IMR-90 (cell line): Measurements from ENCODE around the gene CHST8. TPM values are rescaled to one million over a fixed set of nuclear protein-coding genes. Genes with fewer than 3 reads are reported as not detected.
A peak's percentile ranks its signal among the peaks of the same experiment; 100 is the strongest.

ENCODE experiments used
- ATAC-seq: fragments of 200-7000 bp; cut with Tn5 transposase; 2 replicates; pipeline ENCODE4 v1.9.1; 2020; ENCODE audit warnings: low read depth, mild to moderate bottlenecking, moderate library complexity
- BruUV-seq: library from RNA; stranded (reverse); fragments of 400-500 nt; replicated peaks from 2 replicates; lab custom pipeline; 2021; lab: Mats Ljungman, UMichigan
- CTCF ChIA-PET: fragments of 300-600 bp; formaldehyde crosslinking; extraction: SDS; loops from one replicate; lab custom pipeline; 2021; ENCODE audit warnings: antibody characterized with exemption; lab: Yijun Ruan, JAX
- POLR2A ChIA-PET: fragments of 300-600 bp; sonication (Branson Sonifier 250); formaldehyde crosslinking; loops from one replicate; lab custom pipeline; 2022; ENCODE audit warnings: antibody characterized with exemption; ENCODE audit not compliant: unreplicated experiment; lab: Charles Lee
- DNase-seq: peaks from one replicate; pipeline ENCODE4 v3.0.0; 2013
- H2AFZ ChIP-seq: replicated peaks from 2 replicates; pipeline ENCODE3; 2013; ENCODE audit warnings: low read length, mild to moderate bottlenecking; ENCODE audit not compliant: poor library complexity
- H2AK5ac ChIP-seq: 2 replicates; pipeline ENCODE4 v1.6.1; 2013; ENCODE audit warnings: low read depth, low read length, inconsistent platforms
- H2AK9ac ChIP-seq: replicated peaks from 2 replicates; pipeline ENCODE3; 2013; ENCODE audit warnings: mild to moderate bottlenecking, low read depth, low read length, moderate library complexity; ENCODE audit not compliant: poor library complexity
- H2BK120ac ChIP-seq: 2 replicates; pipeline ENCODE4 v1.6.1; 2013; ENCODE audit warnings: low read depth, low read length, inconsistent platforms
- H2BK15ac ChIP-seq: 3 replicates; pipeline ENCODE4 v1.6.1; 2013; ENCODE audit warnings: low read depth, low read length, inconsistent platforms
- H2BK20ac ChIP-seq: 2 replicates; pipeline ENCODE4 v1.6.1; 2013; ENCODE audit warnings: low read depth, mild to moderate bottlenecking, inconsistent platforms, low read length, moderate library complexity
- H2BK5ac ChIP-seq: 2 replicates; pipeline ENCODE4 v1.6.1; 2013; ENCODE audit warnings: mild to moderate bottlenecking, low read depth, low read length, inconsistent platforms; ENCODE audit not compliant: poor library complexity, severe bottlenecking
- H3K14ac ChIP-seq: replicated peaks from 2 replicates; pipeline ENCODE4 v1.6.1; 2013; ENCODE audit warnings: low read depth, low read length, inconsistent platforms
- H3K18ac ChIP-seq: 2 replicates; pipeline ENCODE4 v1.6.1; 2013; ENCODE audit warnings: low read depth, low read length, control low read depth
- H3K23ac ChIP-seq: 2 replicates; pipeline ENCODE4 v1.6.1; 2013; ENCODE audit warnings: low read depth, low read length, inconsistent platforms
- H3K27ac ChIP-seq: 2 replicates; pipeline ENCODE4 v1.5.1; 2013; ENCODE audit warnings: mild to moderate bottlenecking, control low read depth, low read length; ENCODE audit not compliant: insufficient read depth
- H3K27me3 ChIP-seq: 2 replicates; pipeline ENCODE4 v1.6.1; 2013; ENCODE audit warnings: low read length; ENCODE audit not compliant: control insufficient read depth, insufficient read depth
- H3K36me3 ChIP-seq: 2 replicates; pipeline ENCODE4 v1.6.1; 2013; ENCODE audit warnings: low read length, mixed read lengths; ENCODE audit not compliant: control insufficient read depth, insufficient read depth
- H3K4ac ChIP-seq: 2 replicates; pipeline ENCODE4 v1.6.1; 2013; ENCODE audit warnings: low read depth, low read length, inconsistent platforms
- H3K4me1 ChIP-seq: 2 replicates; pipeline ENCODE4 v1.6.1; 2013; ENCODE audit warnings: low read length, mixed read lengths; ENCODE audit not compliant: control insufficient read depth, insufficient read depth
- H3K4me2 ChIP-seq: 2 replicates; pipeline ENCODE4 v1.6.1; 2013; ENCODE audit warnings: low read depth, mild to moderate bottlenecking, control low read depth, low read length, moderate library complexity
- H3K4me3 ChIP-seq: 2 replicates; pipeline ENCODE4 v1.5.1; 2013; ENCODE audit warnings: low read depth, mild to moderate bottlenecking, control low read depth, low read length, moderate library complexity; ENCODE audit not compliant: insufficient read depth
- H3K56ac ChIP-seq: 2 replicates; pipeline ENCODE4 v1.6.1; 2013; ENCODE audit warnings: low read length, inconsistent platforms; ENCODE audit not compliant: insufficient read depth; ENCODE audit errors: extremely low read depth
- H3K79me1 ChIP-seq, 2 experiments: 2 replicates each; pipeline ENCODE4 v1.6.1; 2013; ENCODE audit warnings: low read length in 2 of 2, inconsistent platforms in 1 of 2, low read depth in 1 of 2
- H3K9ac ChIP-seq: 2 replicates; pipeline ENCODE4 v1.6.1; 2013; ENCODE audit warnings: low read depth, low read length, control low read depth
- H3K9me1 ChIP-seq: 2 replicates; pipeline ENCODE4 v1.6.1; 2013; ENCODE audit warnings: low read length, inconsistent platforms; ENCODE audit not compliant: insufficient read depth
- H3K9me3 ChIP-seq: 2 replicates; pipeline ENCODE4 v1.6.1; 2013; ENCODE audit warnings: low read length; ENCODE audit not compliant: control insufficient read depth, insufficient read depth
- H4K20me1 ChIP-seq: 2 replicates; pipeline ENCODE4 v1.6.1; 2013; ENCODE audit warnings: low read length, inconsistent platforms; ENCODE audit not compliant: insufficient read depth
- H4K5ac ChIP-seq: 2 replicates; pipeline ENCODE4 v1.6.1; 2013; ENCODE audit warnings: mild to moderate bottlenecking, low read depth, low read length, control low read depth
- H4K8ac ChIP-seq, 2 experiments: 2 replicates each; pipeline ENCODE4 v1.6.1; 2013; ENCODE audit warnings: low read depth in 2 of 2, low read length in 2 of 2, control low read depth in 1 of 2, inconsistent platforms in 1 of 2
- H4K91ac ChIP-seq: 2 replicates; pipeline ENCODE4 v1.6.1; 2013; ENCODE audit warnings: low read depth, low read length, inconsistent platforms; ENCODE audit not compliant: insufficient read depth
- BHLHE40 ChIP-seq: fragments of 150-350 bp; IDR thresholded peaks from 2 replicates; pipeline ENCODE4 v1.6.1; 2016; ENCODE audit warnings: mild to moderate bottlenecking, low read depth, low read length
- CEBPB ChIP-seq: IDR thresholded peaks from 2 replicates; pipeline ENCODE4 v1.6.1; 2012; ENCODE audit warnings: low read depth, low read length, improper control_type of control experiment
- CHD1 ChIP-seq: IDR thresholded peaks from 2 replicates; pipeline ENCODE4 v1.6.1; 2012; ENCODE audit warnings: low read depth, low read length, improper control_type of control experiment
- FOS ChIP-seq: fragments of 150-350 bp; IDR thresholded peaks from 2 replicates; pipeline ENCODE4 v1.6.1; 2016; ENCODE audit warnings: low read depth, low read length
- MAFK ChIP-seq: IDR thresholded peaks from 2 replicates; pipeline ENCODE4 v1.6.1; 2012; ENCODE audit warnings: low read depth, low read length, improper control_type of control experiment
- MAZ ChIP-seq: IDR thresholded peaks from 2 replicates; pipeline ENCODE4 v1.6.1; 2012; ENCODE audit warnings: low read depth, mild to moderate bottlenecking, low read length, improper control_type of control experiment, moderate library complexity, borderline replicate concordance
- NFE2L2 ChIP-seq: fragments of 150-350 bp; IDR thresholded peaks from 2 replicates; pipeline ENCODE4 v1.6.1; 2016; ENCODE audit warnings: low read depth, mild to moderate bottlenecking, low read length
- POLR2A ChIP-seq: IDR thresholded peaks from 2 replicates; pipeline ENCODE4 v1.6.1; 2012; ENCODE audit warnings: mild to moderate bottlenecking, low read depth, low read length
- RAD21 ChIP-seq: IDR thresholded peaks from 2 replicates; pipeline ENCODE4 v1.6.1; 2012; ENCODE audit warnings: low read length, improper control_type of control experiment
- RCOR1 ChIP-seq: IDR thresholded peaks from 2 replicates; pipeline ENCODE4 v1.6.1; 2012; ENCODE audit warnings: mild to moderate bottlenecking, low read length, improper control_type of control experiment; ENCODE audit not compliant: insufficient replicate concordance
- RFX5 ChIP-seq: IDR thresholded peaks from 2 replicates; pipeline ENCODE4 v1.8.0; 2012; ENCODE audit warnings: low read depth, mild to moderate bottlenecking, low read length, moderate library complexity
- SMC3 ChIP-seq: fragments of 150-350 bp; IDR thresholded peaks from 2 replicates; pipeline ENCODE4 v1.6.1; 2016; ENCODE audit warnings: low read depth, mild to moderate bottlenecking, antibody characterized with exemption, low read length, moderate library complexity
- WGBS, 2 experiments: methylation state at CpG; one replicate each; pipeline versions ENCODE4 v1.1.5 to v1.1.7; 2013; ENCODE audit warnings: missing lambda C conversion rate in 2 of 2; ENCODE audit not compliant: insufficient read length in 1 of 2; ENCODE audit errors: extremely low coverage in 2 of 2; 5-methylcytosine and 5-hydroxymethylcytosine counted together
- dilution Hi-C: fragments of 300-500 bp; cut with HindIII; formaldehyde crosslinking; loops from one replicate; pipeline ENCODE4 v1.14.3; 2018; ENCODE audit warnings: low sequenced_read_pairs; ENCODE audit not compliant: unreplicated experiment
- in situ Hi-C: fragments of 300-500 bp; cut with MboI; formaldehyde crosslinking; loops from 3 replicates; pipeline ENCODE4 v1.14.3; 2019; ENCODE audit warnings: low sequenced_read_pairs, inconsistent platforms, mixed read lengths
- intact Hi-C: fragments of 100-400 bp; cut with micrococcal nuclease; formaldehyde crosslinking; loops from 2 replicates; pipeline ENCODE4 v1.10.0; 2022
- polyA plus RNA-seq, 3 experiments: library from polyadenylated mRNA; depleted of rRNA; stranded (reverse); fragments of >200 nt; gene quantifications; 2 replicates each; pipeline ENCODE4 v1.2.3, GENCODE V29; 2012; ENCODE audit warnings: low replicate concordance in 1 of 3
- total RNA-seq: library from RNA; depleted of rRNA; stranded (reverse); fragments of >200 nt; gene quantifications from 2 replicates; pipeline ENCODE4 v1.2.3, GENCODE V29; 2012
- TF ChIP-seq, protein P1 (sequence below): conservative IDR thresholded peaks from 2 replicates; pipeline ENCODE4 v1.5.1; 2012; ENCODE audit warnings: mild to moderate bottlenecking, low read depth, low read length, improper control_type of control experiment
- TF ChIP-seq, protein P2 (sequence below): fragments of 150-350 bp; IDR thresholded peaks from 2 replicates; pipeline ENCODE4 v1.6.1; 2017; ENCODE audit warnings: mild to moderate bottlenecking, antibody characterized with exemption, low read length, low read depth

The CHST8 gene
- total and polyA plus RNA-seq, 2 of the 4 experiments (the other 2 are of a cell fraction) = not detected

DNA sequence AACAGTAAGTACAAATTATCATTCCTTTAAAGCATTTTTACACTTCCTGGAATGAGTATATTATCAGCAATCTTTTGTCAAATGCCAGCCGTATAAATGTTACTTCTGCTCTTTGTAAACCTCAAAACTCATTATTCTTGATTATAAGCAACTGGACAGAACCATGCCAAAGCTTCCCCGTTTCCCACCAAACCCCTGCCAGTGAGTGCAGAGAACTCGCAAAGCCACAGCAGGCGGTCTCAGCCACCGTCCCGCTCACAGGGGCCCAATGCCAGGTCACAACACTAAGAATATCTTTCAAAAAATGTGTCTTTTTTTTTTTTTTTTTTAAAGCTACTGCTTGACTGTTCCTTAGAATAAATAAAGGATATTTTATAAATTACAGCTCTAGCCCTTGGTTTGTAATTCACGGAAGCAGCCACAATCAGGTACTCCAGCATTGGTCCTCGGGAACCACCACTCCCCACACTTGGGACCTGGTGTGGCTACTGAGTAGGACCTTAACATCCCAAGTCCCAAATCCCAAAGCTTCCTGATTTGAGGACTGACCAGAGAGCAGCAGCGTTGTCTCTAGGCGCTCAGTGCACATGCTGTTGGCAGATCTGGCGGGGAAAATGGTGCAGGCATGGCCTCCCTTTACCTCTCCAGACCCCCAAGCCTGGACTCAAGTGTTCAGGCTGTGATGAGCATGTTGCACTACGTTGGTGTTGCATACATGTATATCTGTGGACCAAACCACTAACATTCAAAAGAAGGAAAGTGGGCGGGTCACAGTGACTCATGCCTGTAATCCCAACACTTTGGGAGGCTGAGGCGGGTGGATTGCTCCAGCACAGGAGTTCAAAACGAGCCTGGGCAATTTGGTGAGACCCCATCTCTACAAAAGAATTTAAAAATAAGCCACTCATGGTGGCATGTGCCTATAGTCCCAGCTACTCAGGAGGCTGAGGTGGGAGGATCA is 193.9 kb downstream of the CHST8 start:
- no peak overlapping the region for H2AK9ac ChIP-seq
- intact Hi-C loops (no loop called here), dilution Hi-C loops (no loop called here), in situ Hi-C loops (no loop called here)
- H3K23ac ChIP-seq = no peak overlapping the region
- no peak overlapping the region for H2AK5ac ChIP-seq
- no peaks in the 10 kb centered on the region for H3K9me3 ChIP-seq
- no peak overlapping the region for H3K4me3 ChIP-seq
- no TSS peak for BruUV-seq
- WGBS, 2 experiments = 90% methylated on average over 2 of the region's 15 CpGs; no CpG with 5 or more reads in 1 of the 2 experiments
- ChIA-PET CTCF (interaction anchor here (0.6 kb wide), 2 partner anchors 12 to 320 kb away, joined by 3 to 6 read pairs; no protein-coding TSS in a partner anchor), POLR2A (no interaction called here)
- DNase-seq = peak; percentile 34
- H2BK120ac ChIP-seq = no peak overlapping the region
- H3K36me3 ChIP-seq = peaks cover 20% of the 10 kb centered on the region
- no peak overlapping the region for H3K4ac ChIP-seq
- no peak overlapping the region for H4K91ac ChIP-seq
- no peaks in the 10 kb centered on the region for H3K79me1 ChIP-seq
- no peak overlapping the region for H2BK20ac ChIP-seq
- H3K14ac ChIP-seq = no peak overlapping the region
- H4K5ac ChIP-seq = no peak overlapping the region
- H4K8ac ChIP-seq = no peak overlapping the region
- no peak overlapping the region for H2AFZ ChIP-seq
- no peaks in the 10 kb centered on the region for H3K27me3 ChIP-seq
- H2BK15ac ChIP-seq = no peak overlapping the region
- H3K4me2 ChIP-seq = no peak overlapping the region
- H3K9ac ChIP-seq = no peak overlapping the region
- no peak overlapping the region for H3K27ac ChIP-seq
- H4K20me1 ChIP-seq = no peaks in the 10 kb centered on the region
- H3K18ac ChIP-seq = no peak overlapping the region
- no peaks in the 10 kb centered on the region for H3K9me1 ChIP-seq
- H3K56ac ChIP-seq = no peak overlapping the region
- no peak overlapping the region for H2BK5ac ChIP-seq
- no peak for ATAC-seq
- peaks cover 3% of the 10 kb centered on the region; the same call in 1 of the 2 replicates for H3K4me1 ChIP-seq
- TF ChIP-seq CHD1 = no peak
- no peak for TF ChIP-seq FOS
- TF ChIP-seq MAZ = no peak
- no peak for TF ChIP-seq RAD21
- TF ChIP-seq RFX5 = no peak
- no peak for TF ChIP-seq BHLHE40
- TF ChIP-seq SMC3 = no peak
- no peak for TF ChIP-seq MAFK
- TF ChIP-seq, protein P1, sequence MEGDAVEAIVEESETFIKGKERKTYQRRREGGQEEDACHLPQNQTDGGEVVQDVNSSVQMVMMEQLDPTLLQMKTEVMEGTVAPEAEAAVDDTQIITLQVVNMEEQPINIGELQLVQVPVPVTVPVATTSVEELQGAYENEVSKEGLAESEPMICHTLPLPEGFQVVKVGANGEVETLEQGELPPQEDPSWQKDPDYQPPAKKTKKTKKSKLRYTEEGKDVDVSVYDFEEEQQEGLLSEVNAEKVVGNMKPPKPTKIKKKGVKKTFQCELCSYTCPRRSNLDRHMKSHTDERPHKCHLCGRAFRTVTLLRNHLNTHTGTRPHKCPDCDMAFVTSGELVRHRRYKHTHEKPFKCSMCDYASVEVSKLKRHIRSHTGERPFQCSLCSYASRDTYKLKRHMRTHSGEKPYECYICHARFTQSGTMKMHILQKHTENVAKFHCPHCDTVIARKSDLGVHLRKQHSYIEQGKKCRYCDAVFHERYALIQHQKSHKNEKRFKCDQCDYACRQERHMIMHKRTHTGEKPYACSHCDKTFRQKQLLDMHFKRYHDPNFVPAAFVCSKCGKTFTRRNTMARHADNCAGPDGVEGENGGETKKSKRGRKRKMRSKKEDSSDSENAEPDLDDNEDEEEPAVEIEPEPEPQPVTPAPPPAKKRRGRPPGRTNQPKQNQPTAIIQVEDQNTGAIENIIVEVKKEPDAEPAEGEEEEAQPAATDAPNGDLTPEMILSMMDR = no peak
- no peak for TF ChIP-seq NFE2L2
- TF ChIP-seq CEBPB = no peak
- TF ChIP-seq RCOR1 = no peak
- TF ChIP-seq, protein P2, sequence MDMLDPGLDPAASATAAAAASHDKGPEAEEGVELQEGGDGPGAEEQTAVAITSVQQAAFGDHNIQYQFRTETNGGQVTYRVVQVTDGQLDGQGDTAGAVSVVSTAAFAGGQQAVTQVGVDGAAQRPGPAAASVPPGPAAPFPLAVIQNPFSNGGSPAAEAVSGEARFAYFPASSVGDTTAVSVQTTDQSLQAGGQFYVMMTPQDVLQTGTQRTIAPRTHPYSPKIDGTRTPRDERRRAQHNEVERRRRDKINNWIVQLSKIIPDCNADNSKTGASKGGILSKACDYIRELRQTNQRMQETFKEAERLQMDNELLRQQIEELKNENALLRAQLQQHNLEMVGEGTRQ = no peak
- no peak for TF ChIP-seq POLR2A
